DLD1 (cell line): ENCODE data around the gene CACNG6.

ENCODE experiments used
- in situ Hi-C: cut with HindIII; loops from 2 replicates; pipeline ENCODE4 v1.10.0; 2017; ENCODE audit warnings: low sequenced_read_pairs

The CACNG6 gene

DNA sequence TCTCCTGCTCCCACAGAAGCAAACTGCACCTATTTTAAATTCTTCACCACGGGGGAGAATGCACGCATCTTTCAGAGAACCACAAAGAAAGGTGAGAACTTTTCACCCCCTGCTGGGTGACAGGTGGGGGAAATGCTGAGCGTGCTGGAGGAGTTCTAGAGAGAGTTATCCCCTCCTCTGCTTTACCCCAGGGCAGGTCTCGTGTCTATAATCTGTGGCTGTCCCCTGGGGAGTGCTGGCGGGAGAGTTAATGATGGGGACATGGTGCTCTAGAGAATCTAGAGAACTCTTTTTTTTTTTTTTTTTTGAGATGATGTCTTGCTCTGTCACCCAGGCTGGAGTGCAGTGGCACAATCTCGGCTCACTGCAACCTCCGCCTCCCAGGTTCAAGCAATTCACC lies 6.8 kb downstream of the CACNG6 start:
- in situ Hi-C loops = no loop called here

DNA sequence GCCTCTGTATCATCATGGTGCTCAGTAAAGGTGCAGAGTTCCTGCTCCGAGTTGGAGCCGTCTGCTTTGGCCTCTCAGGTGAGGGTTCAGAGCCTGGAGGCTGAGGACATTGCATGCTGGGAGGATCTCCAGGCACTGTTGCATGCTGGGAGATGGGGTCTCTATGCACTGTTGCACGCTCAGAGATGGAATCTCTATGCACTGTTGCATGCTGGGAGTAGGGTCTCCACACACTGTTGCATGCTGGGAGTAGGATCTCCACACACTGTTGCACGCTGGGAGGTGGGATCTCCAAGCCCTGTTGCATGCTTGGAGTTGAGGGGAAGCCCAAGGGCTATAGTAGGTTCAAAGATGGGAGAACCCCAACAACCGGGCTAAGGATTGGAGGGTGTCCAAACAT lies 8.3 kb downstream of the CACNG6 start:
- in situ Hi-C loops = no loop called here

DNA sequence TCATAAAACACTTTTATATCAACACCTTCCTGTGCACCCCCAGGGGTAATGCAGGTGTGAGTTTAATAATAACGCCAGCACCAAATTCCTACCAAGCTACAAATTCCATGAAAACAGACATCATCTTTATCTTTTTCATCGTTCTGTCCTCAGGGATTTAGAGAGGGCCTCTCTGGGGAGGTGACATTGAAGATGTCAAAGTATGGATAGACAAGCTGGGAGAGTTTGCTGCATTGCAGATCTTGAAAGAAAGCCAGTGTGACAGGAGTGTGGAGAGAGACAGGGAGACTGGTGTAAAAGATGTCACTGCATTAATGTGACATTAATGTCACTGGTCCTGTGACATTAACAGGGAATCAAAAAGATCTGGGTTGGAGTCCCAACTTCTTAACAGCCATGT lies 10.1 kb downstream of the CACNG6 start:
- in situ Hi-C loops = no loop called here

DNA sequence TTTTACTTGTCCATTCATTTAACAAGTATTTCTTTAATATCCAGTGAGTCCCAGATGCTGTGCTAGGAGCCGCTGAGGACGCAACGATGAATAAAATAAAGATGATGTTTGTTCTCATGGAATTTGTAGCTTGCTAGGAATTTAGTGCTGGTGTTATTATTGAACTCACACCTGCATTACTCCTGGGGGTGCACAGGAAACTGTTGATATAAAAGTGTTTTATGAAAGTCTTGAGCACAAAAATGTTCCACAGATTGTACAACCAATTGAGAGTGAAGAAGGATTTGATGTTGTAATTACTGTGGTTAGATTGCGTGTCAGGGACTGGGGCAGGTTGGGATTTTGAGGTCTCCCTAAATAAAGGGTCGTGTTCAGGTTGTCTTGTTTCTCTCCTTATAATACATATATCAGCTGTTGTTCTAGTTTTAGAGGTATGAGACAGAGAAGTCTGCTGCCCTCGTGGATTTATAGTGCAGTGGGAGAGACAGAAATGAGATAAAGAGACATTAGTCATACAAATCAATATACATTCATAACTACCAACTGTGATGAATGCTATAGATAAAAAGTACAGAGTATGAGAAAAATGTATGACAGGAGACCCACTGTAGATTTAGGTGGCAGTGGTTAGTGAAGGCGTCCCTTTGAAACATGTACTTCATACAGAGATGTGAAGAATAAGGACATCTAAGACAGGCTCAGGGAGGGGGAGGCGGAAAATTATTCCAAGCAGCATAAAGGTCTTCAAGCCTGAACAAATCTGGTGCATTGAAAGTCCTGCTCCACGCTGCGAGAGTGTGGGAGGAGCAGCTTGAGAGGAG lies 11.3 kb downstream of the CACNG6 start:
- in situ Hi-C loops = no loop called here

DNA sequence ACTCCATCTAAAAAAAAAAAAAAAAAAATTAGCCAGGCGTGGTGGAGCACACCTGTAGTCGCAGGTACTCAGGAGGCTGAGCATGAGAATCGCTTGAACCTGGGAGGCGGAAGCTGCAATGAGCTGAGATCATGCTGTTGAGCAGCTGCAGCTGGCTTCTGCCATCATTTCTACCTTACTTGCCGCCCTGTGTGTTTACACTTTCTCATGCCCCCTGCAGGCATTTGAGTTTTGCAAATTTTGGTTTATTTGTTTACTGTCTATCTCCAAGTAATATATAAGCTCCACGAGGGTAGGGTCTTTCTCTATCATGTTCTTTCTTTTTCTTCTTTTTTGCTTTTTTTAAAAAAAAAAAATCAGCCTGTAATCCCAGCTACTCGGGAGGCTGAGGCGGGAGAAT lies 18.0 kb downstream of the CACNG6 start:
- in situ Hi-C loops = no loop called here

DNA sequence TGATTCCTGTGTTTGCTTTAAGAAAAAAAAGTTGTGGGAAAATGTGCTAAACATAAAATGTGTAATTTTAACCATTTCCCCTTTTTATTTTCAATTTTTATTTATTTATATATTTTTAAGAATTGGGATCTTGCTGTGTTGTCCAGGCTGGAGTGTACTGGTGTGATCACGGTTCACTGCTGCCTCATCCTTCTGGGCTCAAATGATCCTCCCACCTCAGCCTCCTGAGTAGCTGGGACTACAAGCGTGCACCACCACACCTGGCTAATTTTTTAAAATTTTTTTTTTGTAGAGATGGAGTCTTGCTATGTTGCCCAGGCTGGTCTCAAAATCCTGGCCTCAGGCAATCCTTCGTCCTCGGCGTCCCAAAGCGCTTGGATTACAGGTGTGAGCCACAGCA lies 19.0 kb downstream of the CACNG6 start:
- in situ Hi-C loops = no loop called here

DNA sequence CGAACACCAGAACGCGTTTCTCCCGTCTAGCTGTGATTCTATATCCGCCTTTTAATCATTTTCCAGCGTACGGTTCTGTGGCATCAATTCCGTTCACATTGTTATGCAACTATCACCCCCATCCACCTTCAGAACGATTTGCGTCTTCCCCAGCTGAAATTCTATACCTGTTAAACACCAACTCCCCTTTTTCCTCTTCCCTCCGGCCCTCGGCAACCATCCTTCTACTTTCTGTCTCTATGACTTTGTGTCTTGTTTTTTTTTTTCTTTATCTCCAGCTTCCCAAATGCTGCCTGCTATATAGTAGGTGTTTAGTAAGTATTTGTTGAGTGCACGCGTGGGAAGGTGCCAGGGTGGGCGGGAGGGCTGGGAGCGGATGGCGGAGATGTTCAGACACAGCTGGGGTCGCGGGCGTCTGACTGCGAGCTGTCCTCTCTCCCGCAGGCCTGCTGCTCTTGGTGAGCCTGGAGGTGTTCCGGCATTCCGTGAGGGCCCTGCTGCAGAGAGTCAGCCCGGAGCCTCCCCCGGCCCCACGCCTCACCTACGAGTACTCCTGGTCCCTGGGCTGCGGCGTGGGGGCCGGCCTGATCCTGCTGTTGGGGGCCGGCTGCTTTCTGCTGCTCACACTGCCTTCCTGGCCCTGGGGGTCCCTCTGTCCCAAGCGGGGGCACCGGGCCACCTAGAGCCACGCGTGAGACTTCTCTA lies 20.2 kb downstream of the CACNG6 start:
- in situ Hi-C loops = no loop called here

DNA sequence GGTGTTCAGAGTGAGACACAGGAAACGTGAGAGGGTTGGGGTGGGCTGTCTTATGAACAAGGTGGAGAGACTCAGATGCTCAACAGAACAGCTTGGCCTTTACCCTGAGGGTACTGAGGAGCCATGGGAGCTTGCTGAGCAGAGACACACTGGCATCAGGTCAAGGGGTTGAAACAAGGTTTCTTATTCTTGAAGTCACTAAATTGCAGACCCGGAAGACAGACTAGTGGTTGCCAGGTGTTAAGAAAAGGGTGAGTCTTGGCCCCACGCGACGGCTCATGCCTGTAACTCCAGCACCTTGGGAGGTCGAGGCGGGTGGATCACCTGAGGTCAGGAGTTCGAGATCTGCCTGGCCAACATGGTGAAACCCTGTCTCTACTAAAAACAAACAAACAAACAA lies 22.4 kb downstream of the CACNG6 start:
- in situ Hi-C loops = no loop called here

DNA sequence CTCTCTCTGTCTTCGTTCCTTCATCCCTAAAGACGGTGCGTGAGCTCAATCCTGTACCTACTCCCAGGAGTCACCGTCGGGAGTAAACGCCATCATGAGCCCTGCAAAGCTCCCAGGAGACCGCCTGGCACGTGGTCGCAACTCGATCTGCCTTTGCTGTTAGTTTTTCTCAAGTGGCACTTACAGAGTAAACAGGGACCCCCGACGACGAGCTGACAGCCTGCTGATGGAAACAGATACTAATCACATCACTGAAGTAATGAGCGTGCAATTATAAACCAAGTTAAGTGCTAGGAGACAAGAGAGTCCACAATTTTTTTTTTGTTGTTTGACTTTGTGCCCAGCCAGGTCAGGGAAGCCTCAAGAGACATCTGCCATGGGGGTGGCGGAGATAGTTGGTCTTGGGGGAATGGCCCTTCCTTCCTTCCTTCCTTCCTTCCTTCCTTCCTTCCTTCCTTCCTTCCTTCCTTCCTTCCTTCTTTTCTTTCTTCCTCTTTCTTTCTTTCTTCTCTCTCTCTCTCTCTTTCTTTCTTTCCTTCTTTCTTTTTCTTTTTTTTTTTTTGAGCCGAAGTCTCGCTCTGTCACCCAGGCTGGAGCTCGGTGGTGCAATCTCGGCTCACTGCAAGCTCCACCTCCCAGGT lies 23.6 kb downstream of the CACNG6 start:
- in situ Hi-C loops = no loop called here

DNA sequence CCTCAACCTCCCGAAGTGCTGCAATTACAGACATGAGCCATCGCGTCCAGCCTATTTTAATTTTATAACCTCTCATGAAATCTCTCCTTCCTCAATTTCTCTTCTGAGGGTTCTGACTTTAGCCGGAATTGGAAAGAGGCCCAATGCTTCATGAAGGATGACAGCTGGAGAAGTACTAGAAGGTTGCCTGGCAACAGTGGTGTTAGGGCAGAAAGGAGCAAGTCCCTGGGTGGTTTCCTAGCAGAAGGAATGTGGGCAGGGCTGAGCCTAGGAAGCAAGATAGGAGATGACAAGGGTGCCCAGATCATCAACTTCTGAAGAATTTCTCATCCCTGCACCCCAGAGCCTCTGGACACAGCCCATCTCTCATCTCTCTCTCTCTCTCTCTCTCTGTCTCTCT lies 25.8 kb downstream of the CACNG6 start:
- in situ Hi-C loops = no loop called here

DNA sequence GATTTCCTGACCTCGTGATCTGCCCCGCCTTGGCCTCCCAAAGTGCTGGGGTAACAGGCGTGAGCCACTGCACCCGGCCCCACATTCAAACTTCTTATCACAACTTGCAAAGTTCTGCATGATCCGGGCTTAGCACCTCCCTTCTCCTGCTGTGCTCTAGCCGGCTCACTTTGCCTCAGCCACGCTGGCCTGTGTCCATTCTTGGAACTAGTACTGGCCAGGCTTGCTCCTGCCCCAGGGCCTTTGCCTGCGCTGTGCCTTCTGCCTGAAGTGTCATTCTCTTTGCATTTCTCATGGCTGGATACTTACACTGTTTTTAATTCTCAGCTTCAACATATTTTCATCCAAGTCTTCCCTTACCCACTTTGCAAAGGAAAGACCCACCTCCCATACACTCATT lies 29.9 kb downstream of the CACNG6 start:
- in situ Hi-C loops = no loop called here

DNA sequence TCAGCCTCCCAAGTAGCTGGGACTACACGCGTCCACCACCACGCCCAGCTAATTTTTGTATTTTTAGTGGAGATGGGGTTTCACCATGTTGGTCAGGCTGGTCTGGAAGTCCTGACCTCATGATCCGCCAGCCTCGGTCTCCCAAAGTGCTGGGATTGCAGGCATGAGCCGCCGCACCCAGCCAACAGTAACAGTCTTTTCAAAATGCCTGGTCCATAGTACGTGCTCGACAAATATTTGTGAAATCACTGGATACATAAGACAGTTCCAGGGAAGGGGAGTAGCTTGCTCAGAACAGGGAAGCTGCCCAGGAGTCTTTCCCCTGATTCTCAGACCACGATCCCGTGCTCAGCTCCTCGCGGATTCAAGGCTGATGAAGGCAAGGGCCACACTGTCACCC lies 30.5 kb downstream of the CACNG6 start:
- in situ Hi-C loops = no loop called here

DNA sequence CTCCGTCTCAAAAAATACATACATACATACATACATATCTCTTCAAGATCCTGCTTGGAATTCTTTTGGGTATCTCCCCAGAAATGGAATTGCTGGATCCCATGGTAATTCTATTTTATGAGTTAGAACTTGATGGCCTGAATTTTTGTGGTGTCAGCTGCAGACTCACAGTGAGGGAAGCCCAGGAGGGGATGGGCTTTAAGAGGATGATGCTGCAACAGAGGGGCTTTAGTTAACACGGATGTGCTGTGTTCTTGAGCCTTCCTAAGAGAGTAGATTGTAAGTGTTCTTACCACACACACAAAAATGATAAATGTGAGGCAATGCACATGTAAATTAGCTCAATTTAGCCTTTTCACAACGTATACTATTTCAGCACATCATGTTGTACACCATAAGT lies 31.8 kb downstream of the CACNG6 start:
- in situ Hi-C loops = no loop called here

DNA sequence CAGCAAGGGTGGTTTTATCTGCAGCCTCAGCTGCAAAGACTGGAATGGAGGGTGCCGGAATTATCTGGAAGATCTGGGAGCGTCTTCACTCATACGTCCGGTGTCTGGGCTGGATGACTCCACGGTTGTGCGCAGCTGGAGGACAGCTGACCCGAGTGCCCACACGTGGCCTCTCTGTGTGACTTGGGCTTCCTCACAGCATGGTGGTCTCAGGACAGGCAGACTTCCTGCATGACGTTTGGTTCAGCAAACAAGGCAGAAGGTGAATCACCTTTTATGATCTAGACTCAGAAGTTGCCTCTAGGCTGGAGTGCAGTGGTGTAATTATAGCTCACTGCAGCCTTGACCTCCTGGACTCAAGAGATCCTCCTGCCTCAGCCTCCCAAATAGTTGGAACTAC lies 33.2 kb downstream of the CACNG6 start:
- in situ Hi-C loops = loop anchor here (25.0 kb wide), 2 partner anchors 87 to 162 kb away; partner anchors contain the start of gene MYADM

DNA sequence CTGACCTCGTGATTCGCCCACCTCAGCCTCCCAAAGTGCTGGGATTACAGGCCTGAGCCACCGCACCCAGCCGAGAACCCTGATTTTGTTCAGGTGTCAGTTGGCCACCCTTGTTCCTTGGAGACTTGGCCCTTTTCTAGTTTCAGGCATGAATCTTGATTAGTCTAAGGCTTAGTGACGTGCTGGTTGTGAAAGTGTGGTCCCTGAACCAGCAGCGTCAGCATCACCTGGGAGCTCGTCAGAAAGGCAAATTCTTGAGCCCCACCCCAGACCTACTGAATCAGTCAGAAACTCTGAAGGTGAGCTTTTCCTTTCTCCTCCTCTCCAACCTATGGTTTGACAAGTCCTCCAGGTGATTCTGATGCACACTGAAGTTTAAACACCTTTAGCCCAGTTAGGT lies 35.2 kb downstream of the CACNG6 start:
- in situ Hi-C loops = loop anchor here (25.0 kb wide), 2 partner anchors 89 to 164 kb away; partner anchors contain the start of gene MYADM

DNA sequence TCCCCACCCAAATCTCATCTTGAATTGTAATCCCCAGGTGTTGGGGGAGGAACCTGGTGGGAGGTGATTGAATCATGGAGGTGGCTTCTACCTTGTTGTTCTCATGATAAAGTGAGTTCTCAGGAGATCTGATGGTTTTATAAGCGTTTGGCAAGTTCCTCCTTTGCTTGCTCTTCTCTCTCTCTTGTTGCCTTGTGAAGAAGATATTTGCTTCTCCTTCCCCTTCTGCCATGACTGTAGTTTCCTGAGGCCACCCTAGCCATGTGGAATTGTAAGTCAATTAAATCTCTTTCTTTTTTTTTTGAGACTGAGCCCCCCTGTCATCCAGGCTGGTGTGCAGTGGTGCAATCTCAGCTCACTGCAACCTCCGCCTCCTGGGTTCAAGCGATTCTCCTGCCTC lies 37.9 kb downstream of the CACNG6 start:
- in situ Hi-C loops = loop anchor here (25.0 kb wide), 2 partner anchors 92 to 167 kb away; partner anchors contain the start of gene MYADM

DNA sequence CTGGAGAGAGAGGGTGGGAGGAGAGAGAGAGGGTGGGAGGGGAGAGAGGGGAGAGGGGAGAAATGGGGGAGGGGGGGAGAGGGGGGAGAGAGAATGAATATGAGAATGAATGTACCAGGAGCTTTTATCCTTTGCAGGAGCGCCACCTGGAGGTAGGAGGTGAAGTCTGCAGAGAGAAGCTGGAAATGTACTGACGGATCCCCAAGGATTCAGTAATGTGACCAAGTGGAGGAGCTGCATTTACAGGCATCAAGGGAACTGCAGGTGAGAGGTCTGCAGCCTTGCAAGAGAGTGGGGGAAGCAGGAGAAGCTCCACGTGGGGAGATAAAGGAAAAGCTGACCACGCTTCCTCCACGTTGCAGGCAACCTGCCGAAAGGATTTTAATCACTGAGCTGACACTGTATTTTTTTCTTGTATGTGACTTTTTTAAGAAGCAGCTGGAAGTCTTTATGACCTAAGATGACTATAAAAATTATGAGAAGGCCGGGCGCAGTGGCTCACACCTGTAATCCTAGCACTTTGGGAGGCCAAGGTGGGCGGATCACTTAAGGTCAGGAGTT lies 38.6 kb downstream of the CACNG6 start:
- in situ Hi-C loops = loop anchor here (25.0 kb wide), 2 partner anchors 93 to 168 kb away; partner anchors contain the start of gene MYADM

DNA sequence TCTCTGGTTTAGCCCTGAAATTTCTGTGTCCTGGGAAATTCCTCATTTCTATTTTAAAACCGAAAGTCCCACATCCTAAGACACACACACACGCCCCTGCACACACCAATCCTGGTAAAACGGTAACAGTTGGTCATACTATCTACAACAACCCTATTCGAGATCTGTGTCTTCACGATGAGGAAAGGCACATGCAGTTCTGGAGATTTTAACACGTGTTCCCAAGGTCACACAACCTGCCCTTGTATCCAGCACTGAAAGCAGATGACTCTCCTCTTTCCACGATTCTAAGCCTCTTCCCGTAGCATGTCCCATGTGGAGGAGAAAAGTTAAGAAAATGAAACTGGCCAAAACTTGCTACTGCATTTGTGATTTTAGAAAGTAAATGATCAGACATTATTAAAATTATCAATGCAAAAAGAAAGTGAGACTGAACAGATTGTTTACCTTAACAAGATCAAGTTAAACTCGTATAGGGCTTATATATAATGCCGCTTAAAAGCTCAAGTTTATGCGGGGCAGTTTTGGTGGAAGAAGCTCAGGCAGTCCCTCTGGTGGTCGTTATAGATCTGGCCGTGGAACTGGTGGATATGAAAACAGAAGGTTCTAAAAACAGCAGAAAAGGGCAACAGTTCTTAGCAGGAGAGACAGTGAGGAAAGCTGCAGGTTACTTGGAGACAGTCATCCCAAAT lies 39.6 kb downstream of the CACNG6 start:
- in situ Hi-C loops = loop anchor here (25.0 kb wide), 2 partner anchors 94 to 169 kb away; partner anchors contain the start of gene MYADM

DNA sequence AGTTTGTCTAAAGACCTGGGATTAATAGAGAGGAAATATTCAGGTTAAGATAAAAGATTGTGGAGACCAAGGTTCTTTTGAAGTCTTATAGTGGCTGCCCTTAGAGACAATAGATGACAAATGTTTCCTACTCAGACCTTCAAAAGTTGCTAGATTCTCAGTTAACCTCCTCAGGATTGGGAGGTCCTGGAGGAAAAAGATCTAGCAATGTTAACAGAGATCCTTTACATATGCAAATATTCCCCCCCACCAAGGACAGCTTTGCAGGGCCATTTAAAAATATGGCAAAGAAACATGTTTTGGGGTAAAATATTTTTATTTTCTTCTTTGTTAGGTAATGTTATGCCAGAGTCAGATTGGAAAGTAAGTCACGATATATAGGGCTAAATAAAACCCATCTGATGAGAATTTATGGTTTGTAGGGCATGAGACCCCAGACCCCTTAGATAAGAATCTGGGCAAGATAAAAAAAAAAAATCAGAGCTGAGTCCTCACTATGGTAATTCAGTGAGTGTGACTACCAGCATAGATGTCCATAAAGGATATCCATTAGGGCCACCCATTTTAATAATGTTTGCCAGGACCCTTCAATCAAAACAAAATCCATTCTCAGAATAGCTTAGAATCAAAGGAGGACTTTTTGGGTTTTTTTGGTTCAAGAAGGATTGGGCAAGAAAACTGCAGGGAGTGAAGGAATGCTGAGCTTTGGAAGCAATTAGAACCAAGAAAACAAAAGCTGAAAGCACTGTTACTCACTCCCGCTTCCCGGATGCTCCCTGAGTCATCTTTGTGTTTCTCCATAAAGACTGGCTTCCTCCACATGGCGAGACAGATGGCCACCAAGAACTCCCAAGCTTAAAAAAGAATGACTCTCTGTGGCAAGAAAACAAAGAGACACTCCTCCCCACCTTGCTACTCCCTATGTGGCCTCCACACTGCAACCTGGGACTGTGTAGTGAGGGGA lies 44.1 kb downstream of the CACNG6 start:
- in situ Hi-C loops = loop anchor here (25.0 kb wide), 2 partner anchors 98 to 173 kb away; partner anchors contain the start of gene MYADM
